ENCODE results near the gene MPV17L2.

The MPV17L2 gene

DNA sequence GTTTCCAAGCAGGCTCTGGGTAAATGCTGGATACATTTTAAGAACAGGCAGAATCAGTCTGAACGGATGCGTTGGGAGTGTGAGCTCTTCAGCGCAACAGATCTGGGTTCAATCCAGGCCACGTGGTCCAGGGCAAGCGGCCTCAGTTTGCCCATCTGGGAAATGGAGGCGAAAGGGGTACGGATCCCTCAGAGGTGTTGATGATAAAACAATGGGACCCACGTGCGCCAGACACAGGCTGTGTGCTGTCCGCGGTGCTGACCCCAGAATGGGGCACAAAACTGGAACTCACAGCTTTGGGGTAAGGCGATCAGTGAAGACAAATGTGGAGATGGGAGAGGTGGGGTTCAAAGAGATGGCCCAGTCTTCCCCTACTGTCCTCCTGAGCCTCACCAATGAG lies 46.3 kb downstream of the MPV17L2 start:
- no peak for DNase-seq

DNA sequence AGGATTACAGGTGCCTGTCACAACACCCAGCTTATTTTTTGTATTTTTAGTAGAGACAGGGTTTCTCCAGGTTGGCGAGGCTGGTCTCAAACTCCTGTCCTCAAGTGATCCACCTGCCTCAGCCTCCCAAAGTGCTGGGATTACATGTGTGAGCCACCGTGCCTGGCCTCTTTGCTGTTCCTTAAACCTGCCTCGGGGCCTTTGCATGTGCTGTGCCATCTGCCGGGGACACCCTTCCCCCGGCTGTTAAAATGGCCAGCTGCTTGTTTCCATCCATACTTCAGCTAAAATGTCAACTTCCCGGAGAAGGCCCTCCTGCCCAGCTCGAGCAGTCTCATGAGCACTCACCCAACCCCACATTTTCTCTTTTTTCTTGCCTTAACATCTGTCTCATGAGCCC lies 52.3 kb downstream of the MPV17L2 start:
- no peak for DNase-seq
